Choroid plexus epithelial cell (primary cell): Measurements from ENCODE around the gene JAG2.

Source experiments
- DNase-seq: peaks from one replicate; pipeline ENCODE4 v3.0.0-alpha.2; 2010; ENCODE audit warnings: low read depth
- H3K4me3 ChIP-seq: 2 replicates; pipeline ENCODE4 v1.5.1; 2011; ENCODE audit warnings: low read depth, mild to moderate bottlenecking, control low read depth, low read length, moderate library complexity
- CTCF ChIP-seq: conservative IDR thresholded peaks from 2 replicates; pipeline ENCODE4 v1.5.1; 2011; ENCODE audit warnings: low read depth, mild to moderate bottlenecking, control low read depth, inconsistent platforms, low read length, moderate library complexity

JAG2 gene

GRCh38 chr14:105150368-105151083 is 18.1 kb downstream of the JAG2 start:
- no peak for TF ChIP-seq CTCF
- H3K4me3 ChIP-seq: no peak overlapping the region
- DNase-seq: no peak

- TF ChIP-seq CTCF: no peak
- no peak overlapping the region for H3K4me3 ChIP-seq
- no peak for DNase-seq
These were observed 18.6 kb downstream of the JAG2 start for GRCh38 chr14:105150026-105150367.

GRCh38 chr14:105149146-105149781 is 19.3 kb downstream of the JAG2 start:
- TF ChIP-seq CTCF: no peak
- H3K4me3 ChIP-seq: no peak overlapping the region
- no peak for DNase-seq

- DNase-seq: no peak
- no peak overlapping the region for H3K4me3 ChIP-seq
- TF ChIP-seq CTCF: no peak
These were observed 19.9 kb downstream of the JAG2 start for GRCh38 chr14:105148604-105149145.

GRCh38 chr14:105147671-105148603 is 20.6 kb downstream of the JAG2 start:
- no peak for DNase-seq
- TF ChIP-seq CTCF: no peak
- no peak overlapping the region for H3K4me3 ChIP-seq

GRCh38 chr14:105146976-105147635 is 21.5 kb downstream of the JAG2 start:
- TF ChIP-seq CTCF: no peak
- H3K4me3 ChIP-seq: no peak overlapping the region
- no peak for DNase-seq
